ENCODE results near the gene ETV1. TPM values are rescaled to one million over a fixed set of nuclear protein-coding genes. Genes with fewer than 3 reads are reported as not detected.

Gene ETV1
- total and polyA plus RNA-seq, 9 of the 15 experiments (the other 6 are each of a cell fraction or from before 2014, with no cell fraction given): 7.2 to 27.4 (median 14.0) TPM

GRCh38 chr7:13920053-13920697 lies 69.3 kb downstream of the ETV1 start:
- no peaks in the 10 kb centered on the region for H3K79me2 ChIP-seq (ENCODE audit: control insufficient read depth, insufficient read depth, low read length)
- no peaks in the 10 kb centered on the region for H3K27me3 ChIP-seq (ENCODE audit: control insufficient read depth in 2 of 2, insufficient read depth in 2 of 2, low read length in 2 of 2)
- peak overlapping the region; percentile 29; the same call in 1 of the 3 replicates for H3K27ac ChIP-seq (ENCODE audit: extremely low read depth, low read depth, low read length)
- in situ Hi-C loops (cut with MboI): no loop called here
- no peaks in the 10 kb centered on the region for H3K9me3 ChIP-seq (replicated peaks; ENCODE audit: control insufficient read depth, insufficient read depth, low read depth, low read length)
- intact Hi-C loops (cut with micrococcal nuclease): no loop called here
- H3K4me3 ChIP-seq: no peak overlapping the region
- no peaks in the 10 kb centered on the region for H4K20me1 ChIP-seq (replicated peaks; ENCODE audit: control insufficient read depth, insufficient read depth, low read length)
- ATAC-seq: peak; percentile 88
- peak; percentile 7 to 40 (median 13) for DNase-seq (ENCODE audit: extremely low read depth in 1 of 4, low spot score in 3 of 4)
- H3K4me1 ChIP-seq (replicated peaks in 1 of 2; ENCODE audit: control insufficient read depth in 2 of 2, insufficient read depth in 2 of 2, low read length in 2 of 2): peaks cover 0 to 5% of the 10 kb centered on the region in 2 experiments; a peak in 2 of 5 replicates
- ChIA-PET CTCF (ENCODE audit: low intra/inter-chr PET ratio) (no interaction called here), POLR2A (no interaction called here)
- FAIRE-seq: peak; percentile 78
- no peaks in the 10 kb centered on the region for H3K9me1 ChIP-seq (ENCODE audit: control insufficient read depth, insufficient read depth, low read length)
- H3K9ac ChIP-seq (ENCODE audit: insufficient read depth in 1 of 2, low read depth in 2 of 2, low read length in 2 of 2): no peak overlapping the region
- H3K4me2 ChIP-seq (ENCODE audit: insufficient read depth, low read length): no peak overlapping the region; the same call in 1 of the 2 replicates
- WGBS (ENCODE audit: insufficient coverage, low coverage, missing lambda C conversion rate): 44% methylated on average over 1 of the region's 1 CpG
- no peaks in the 10 kb centered on the region for H3K36me3 ChIP-seq (ENCODE audit: control insufficient read depth, insufficient read depth, low read length)
- no TSS peak for BruUV-seq (replicated peaks)
- H2AFZ ChIP-seq (ENCODE audit: low read depth, low read length): peak overlapping the region; percentile 76
- TF ChIP-seq DACH1 (IDR thresholded peaks at IDR 0.05; ENCODE audit: partially characterized antibody) (peak; percentile 11), JUND (IDR thresholded peaks at IDR 0.05; ENCODE audit: borderline replicate concordance, low read depth, low read length) (no peak), JUND (tag; IDR thresholded peaks at IDR 0.05; ENCODE audit: borderline replicate concordance, low read depth, low read length) (peak; percentile 30; the same call in 2 of the 3 replicates), TEAD1 (CRISPR knock-in tag; IDR thresholded peaks at IDR 0.05) (peak in 1 of 2 experiments; percentile 72; a peak in 1 of 4 replicates), SETDB1 (IDR thresholded peaks at IDR 0.05; ENCODE audit: low read length) (no peak), MEIS2 (IDR thresholded peaks at IDR 0.05; ENCODE audit: partially characterized antibody) (peak; percentile 92), FOXM1 (IDR thresholded peaks at IDR 0.05; ENCODE audit: low read depth) (no peak), FOXM1 (CRISPR knock-in tag; IDR thresholded peaks at IDR 0.05; ENCODE audit: low read depth) (no peak), HNRNPUL1 (IDR thresholded peaks at IDR 0.05; ENCODE audit: low read length) (no peak), FOXK2 (conservative IDR thresholded peaks at IDR 0.05 in 1 of 2, IDR thresholded peaks at IDR 0.05 in 1 of 2; ENCODE audit: low read depth in 2 of 2) (peak; percentile 19 to 51; a peak in 2 of 4 replicates), TRIM28 (IDR thresholded peaks at IDR 0.05) (no peak), AFF4 (CRISPR knock-in tag; IDR thresholded peaks at IDR 0.05) (no peak), NFE2L1 (tag; IDR thresholded peaks at IDR 0.05; ENCODE audit: borderline replicate concordance, low read depth) (no peak), ZFPM2 (CRISPR knock-in tag; IDR thresholded peaks at IDR 0.05) (no peak), FUS (optimal IDR thresholded peaks at IDR 0.05; ENCODE audit: low read depth, low read length) (no peak), ZNF77 (CRISPR knock-in tag; IDR thresholded peaks at IDR 0.05) (no peak)
- TF ChIP-seq, protein P1, sequence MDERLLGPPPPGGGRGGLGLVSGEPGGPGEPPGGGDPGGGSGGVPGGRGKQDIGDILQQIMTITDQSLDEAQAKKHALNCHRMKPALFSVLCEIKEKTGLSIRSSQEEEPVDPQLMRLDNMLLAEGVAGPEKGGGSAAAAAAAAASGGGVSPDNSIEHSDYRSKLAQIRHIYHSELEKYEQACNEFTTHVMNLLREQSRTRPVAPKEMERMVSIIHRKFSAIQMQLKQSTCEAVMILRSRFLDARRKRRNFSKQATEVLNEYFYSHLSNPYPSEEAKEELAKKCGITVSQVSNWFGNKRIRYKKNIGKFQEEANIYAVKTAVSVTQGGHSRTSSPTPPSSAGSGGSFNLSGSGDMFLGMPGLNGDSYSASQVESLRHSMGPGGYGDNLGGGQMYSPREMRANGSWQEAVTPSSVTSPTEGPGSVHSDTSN (CRISPR knock-in tag; IDR thresholded peaks at IDR 0.05; ENCODE audit: low read depth): no peak
- TF ChIP-seq, protein P1 (tag; conservative IDR thresholded peaks at IDR 0.05; ENCODE audit: low read depth): peak; percentile 95
